Gastroesophageal sphincter (tissue), 4 donors: ENCODE results near the gene ITCH. TPM values are rescaled to one million over a fixed set of nuclear protein-coding genes. Genes with fewer than 3 reads are reported as not detected.

Source experiments
- ATAC-seq: fragments of 150-250 bp; one replicate; pipeline ENCODE4 v1.9.1; 2016; ENCODE audit warnings: mild to moderate bottlenecking, moderate library complexity
- H3K27ac ChIP-seq, 4 donors: fragments of 200-600 bp; sonication (generic) in 3 of 4; 1 replicate in 3 of 4; 2 replicates in 1 of 4; pipeline ENCODE4 v1.5.1; 2016 to 2019
- H3K27me3 ChIP-seq: fragments of 200-600 bp; sonication (generic); one replicate; pipeline ENCODE4 v1.5.1; 2019
- H3K36me3 ChIP-seq, 2 donors: fragments of 200-600 bp; sonication (generic); one replicate each; pipeline ENCODE4 v1.5.1; 2019; ENCODE audit warnings: control low read depth in 1 of 2
- H3K4me1 ChIP-seq, 3 donors: fragments of 200-600 bp; sonication (generic); 1 replicate in 2 of 3; 2 replicates in 1 of 3; pipeline ENCODE4 v1.5.1; 2016 to 2019; ENCODE audit warnings: control low read depth in 2 of 3
- H3K4me3 ChIP-seq, 2 donors: fragments of 200-600 bp; sonication (generic); one replicate each; pipeline ENCODE4 v1.5.1; 2019; ENCODE audit warnings: mild to moderate bottlenecking in 1 of 2, moderate library complexity in 1 of 2
- H3K9me3 ChIP-seq, 3 donors: fragments of 200-600 bp; sonication (generic); one replicate each; pipeline ENCODE4 v1.5.1; 2017 to 2019; ENCODE audit warnings: control low read depth in 2 of 3
- EP300 ChIP-seq: sonication (generic); formaldehyde crosslinking; IDR thresholded peaks from one replicate; pipeline ENCODE4 v1.6.1; 2017; ENCODE audit warnings: antibody characterized with exemption, mild to moderate bottlenecking
- POLR2A ChIP-seq, 2 donors: fragments of 450-650 bp; IDR thresholded peaks; one replicate each; pipeline ENCODE4 v1.6.1; 2017; ENCODE audit warnings: antibody characterized with exemption in 2 of 2, mild to moderate bottlenecking in 2 of 2, moderate library complexity in 1 of 2
- POLR2AphosphoS5 ChIP-seq: sonication (generic); formaldehyde crosslinking; IDR thresholded peaks from one replicate; pipeline ENCODE4 v1.6.1; 2017; ENCODE audit warnings: antibody characterized with exemption
- WGBS, 2 donors: methylation state at CpG; one replicate each; pipeline ENCODE4 v1.1.5; 2018; ENCODE audit warnings: low coverage in 1 of 2; 5-methylcytosine and 5-hydroxymethylcytosine counted together
- total RNA-seq, 4 donors: library from RNA; depleted of rRNA; stranded (reverse); fragments of >200 nt; gene quantifications; one replicate each; pipeline ENCODE4 v1.1.0, GENCODE V29; 2016
- TF ChIP-seq, protein P1 (sequence below), 4 experiments: fragments of 200-600 bp in 2 of 4; fragments of 450-650 bp in 2 of 4; sonication (generic) in 1 of 4; IDR thresholded peaks; one replicate each; pipeline ENCODE4 v1.5.1; 2017 to 2019; ENCODE audit warnings: antibody characterized with exemption in 4 of 4, mild to moderate bottlenecking in 2 of 4, moderate library complexity in 2 of 4

Gene ITCH
- total RNA-seq, 4 donors from 2014 or later: 59.5 to 75.5 (median 65.1) TPM

DNA sequence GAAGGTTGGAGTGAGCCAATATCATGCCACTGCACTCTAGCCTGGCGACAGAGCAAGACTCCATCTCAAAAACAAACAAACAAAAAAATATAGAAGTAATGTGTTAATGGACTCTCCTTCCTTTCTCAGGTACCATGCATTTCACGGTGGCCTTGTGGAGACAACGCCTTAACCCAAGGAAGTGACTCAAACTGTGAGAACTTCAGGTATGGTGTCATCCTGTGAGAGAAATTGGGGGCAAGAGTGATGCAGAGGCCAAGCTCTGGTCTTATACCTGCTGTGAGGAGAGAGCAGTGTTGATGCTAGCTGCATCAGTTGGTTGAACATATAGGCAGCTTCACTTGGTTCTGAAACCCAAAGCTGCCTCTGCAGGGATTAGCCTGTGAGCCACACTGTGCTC is 6.2 kb downstream of the ITCH start:
- H3K4me3 ChIP-seq: no peak overlapping the region
- no peak for ATAC-seq
- peaks cover 0 to 46% of the 10 kb centered on the region in 2 donors for H3K36me3 ChIP-seq
- peaks cover 3 to 63% (median 20%) of the 10 kb centered on the region in 3 donors for H3K4me1 ChIP-seq
- no peak overlapping the region for H3K27ac ChIP-seq
- H3K9me3 ChIP-seq: no peaks in the 10 kb centered on the region
- 68 to 85% methylated on average over 2 to 3 of the region's 3 CpGs for WGBS, 2 donors
- TF ChIP-seq, protein P1, sequence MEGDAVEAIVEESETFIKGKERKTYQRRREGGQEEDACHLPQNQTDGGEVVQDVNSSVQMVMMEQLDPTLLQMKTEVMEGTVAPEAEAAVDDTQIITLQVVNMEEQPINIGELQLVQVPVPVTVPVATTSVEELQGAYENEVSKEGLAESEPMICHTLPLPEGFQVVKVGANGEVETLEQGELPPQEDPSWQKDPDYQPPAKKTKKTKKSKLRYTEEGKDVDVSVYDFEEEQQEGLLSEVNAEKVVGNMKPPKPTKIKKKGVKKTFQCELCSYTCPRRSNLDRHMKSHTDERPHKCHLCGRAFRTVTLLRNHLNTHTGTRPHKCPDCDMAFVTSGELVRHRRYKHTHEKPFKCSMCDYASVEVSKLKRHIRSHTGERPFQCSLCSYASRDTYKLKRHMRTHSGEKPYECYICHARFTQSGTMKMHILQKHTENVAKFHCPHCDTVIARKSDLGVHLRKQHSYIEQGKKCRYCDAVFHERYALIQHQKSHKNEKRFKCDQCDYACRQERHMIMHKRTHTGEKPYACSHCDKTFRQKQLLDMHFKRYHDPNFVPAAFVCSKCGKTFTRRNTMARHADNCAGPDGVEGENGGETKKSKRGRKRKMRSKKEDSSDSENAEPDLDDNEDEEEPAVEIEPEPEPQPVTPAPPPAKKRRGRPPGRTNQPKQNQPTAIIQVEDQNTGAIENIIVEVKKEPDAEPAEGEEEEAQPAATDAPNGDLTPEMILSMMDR (IDR thresholded peaks at IDR 0.05): no peak
- TF ChIP-seq POLR2A (IDR thresholded peaks at IDR 0.05) (no peak), POLR2AphosphoS5 (no peak), EP300 (no peak)
- no peaks in the 10 kb centered on the region for H3K27me3 ChIP-seq

DNA sequence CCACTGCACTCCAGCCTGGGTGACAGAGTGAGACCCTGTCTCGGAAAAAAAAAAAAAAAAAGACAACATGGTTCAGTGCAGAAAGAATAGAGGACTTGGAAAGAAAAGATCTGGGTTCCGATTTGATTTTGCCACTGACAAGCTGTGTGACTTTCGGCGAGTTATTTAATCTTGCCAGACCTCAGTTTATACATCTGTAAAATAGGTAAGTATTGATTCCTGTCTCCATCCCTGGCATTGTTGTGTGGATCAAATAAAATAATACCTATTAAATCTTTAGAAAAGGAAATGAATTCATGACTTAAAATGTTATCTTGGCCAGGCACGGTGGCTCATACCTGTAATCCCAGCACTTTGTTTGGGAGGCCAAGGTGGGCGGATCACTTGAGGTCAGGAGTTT is 7.0 kb downstream of the ITCH start:
- Histone ChIP-seq H3K27ac (no peak overlapping the region), H3K27me3 (no peaks in the 10 kb centered on the region), H3K36me3 (peaks cover 0 to 54% of the 10 kb centered on the region in 2 donors), H3K4me3 (no peak overlapping the region), H3K4me1 (peaks cover 3 to 55% (median 12%) of the 10 kb centered on the region in 3 donors), H3K9me3 (no peaks in the 10 kb centered on the region)
- WGBS, 2 donors: 94 to 96% methylated on average over 5 of the region's 6 CpGs
- no peak for ATAC-seq
- TF ChIP-seq EP300 (no peak), POLR2AphosphoS5 (no peak), POLR2A (IDR thresholded peaks at IDR 0.05) (no peak)
- TF ChIP-seq, protein P1 (IDR thresholded peaks at IDR 0.05): no peak

- H3K27me3 ChIP-seq: no peaks in the 10 kb centered on the region
- H3K9me3 ChIP-seq: no peaks in the 10 kb centered on the region
- WGBS, 2 donors: 76 to 83% methylated on average over 2 to 4 of the region's 4 CpGs
- H3K4me1 ChIP-seq: peaks cover 0 to 41% (median under 1%) of the 10 kb centered on the region in 3 donors
- no peak overlapping the region for H3K27ac ChIP-seq
- H3K36me3 ChIP-seq: peaks cover 0 to 61% of the 10 kb centered on the region in 2 donors
- TF ChIP-seq, protein P1 (IDR thresholded peaks at IDR 0.05): no peak
- no peak for TF ChIP-seq EP300
- no peak for TF ChIP-seq POLR2AphosphoS5
- TF ChIP-seq POLR2A (IDR thresholded peaks at IDR 0.05): no peak
- no peak for ATAC-seq
- no peak overlapping the region for H3K4me3 ChIP-seq
Measured at GRCh38 chr20:34373445-34373844, 10.4 kb downstream of the ITCH start.

DNA sequence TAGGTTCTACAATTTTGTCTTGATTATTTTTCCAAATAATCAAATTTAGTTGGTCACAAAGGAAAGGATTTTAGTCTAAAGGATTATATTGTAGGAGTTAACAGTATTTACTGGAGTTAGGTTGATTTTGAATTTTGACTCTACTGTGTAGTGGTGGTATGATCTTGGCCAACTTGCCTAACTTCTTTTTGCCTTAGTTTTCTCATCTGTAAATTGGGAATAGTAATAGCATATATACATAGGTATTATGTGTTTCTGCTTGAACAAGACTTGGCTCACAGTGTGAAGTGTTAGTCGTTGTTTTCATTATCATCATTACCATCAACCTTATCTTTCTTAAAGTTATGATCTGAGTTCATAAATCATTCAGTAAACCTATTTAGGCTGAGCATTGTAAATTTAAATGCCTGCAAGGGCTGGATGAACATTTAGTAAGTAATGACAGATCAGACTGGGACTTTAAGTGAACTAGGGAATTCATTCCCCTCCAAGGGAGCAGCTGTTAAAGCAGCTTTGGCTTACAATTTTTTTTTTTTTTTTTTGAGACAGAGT is 11.2 kb downstream of the ITCH start:
- peaks cover 0 to 59% of the 10 kb centered on the region in 2 donors for H3K36me3 ChIP-seq
- WGBS, 2 donors: 22 to 56% methylated on average over 1 of the region's 1 CpG
- no peak for ATAC-seq

DNA sequence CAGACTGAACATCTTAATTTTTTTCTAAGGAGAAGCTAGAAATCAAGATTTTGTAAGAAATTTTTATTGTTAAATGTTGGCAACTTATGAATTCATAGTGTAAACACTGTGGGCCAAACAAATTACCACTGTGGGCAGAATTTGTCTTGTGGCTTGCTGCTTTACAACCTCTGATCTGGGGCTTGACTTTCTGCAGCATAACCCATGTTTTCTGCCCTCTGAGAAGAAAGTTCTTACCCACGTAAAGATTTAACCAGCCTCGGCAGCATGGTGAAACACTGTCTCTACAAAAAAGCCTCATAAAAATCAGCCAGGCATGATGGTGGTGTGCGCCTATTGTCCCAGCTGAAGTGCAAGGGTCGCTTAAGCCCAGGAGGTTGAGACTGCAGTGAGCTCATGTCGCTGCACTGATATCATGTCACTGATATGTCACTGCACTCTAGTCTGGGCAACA is 12.9 kb downstream of the ITCH start:
- H3K4me1 ChIP-seq: peaks cover 0 to 41% (median 3%) of the 10 kb centered on the region in 3 donors
- no peak for ATAC-seq
- H3K4me3 ChIP-seq: no peak overlapping the region
- no peaks in the 10 kb centered on the region for H3K27me3 ChIP-seq
- TF ChIP-seq POLR2A (IDR thresholded peaks at IDR 0.05): no peak
- no peak for TF ChIP-seq POLR2AphosphoS5
- no peak for TF ChIP-seq EP300
- TF ChIP-seq, protein P1 (IDR thresholded peaks at IDR 0.05): no peak
- 70 to 85% methylated on average over 2 to 3 of the region's 5 CpGs for WGBS, 2 donors
- no peak overlapping the region for H3K27ac ChIP-seq
- peaks cover 0 to 42% of the 10 kb centered on the region in 2 donors for H3K36me3 ChIP-seq
- H3K9me3 ChIP-seq: no peaks in the 10 kb centered on the region

More for the DNA sequence above, 11.2 kb downstream of the ITCH start:
- TF ChIP-seq, protein P1 (IDR thresholded peaks at IDR 0.05): no peak
- no peak overlapping the region for H3K4me3 ChIP-seq
- H3K27me3 ChIP-seq: no peaks in the 10 kb centered on the region
- no peaks in the 10 kb centered on the region for H3K9me3 ChIP-seq
- H3K4me1 ChIP-seq: peaks cover 0 to 41% (median 3%) of the 10 kb centered on the region in 3 donors
- H3K27ac ChIP-seq: no peak overlapping the region
